HEK293T (cell line): ENCODE data around the gene GON4L.

Experiments used
- ARNT ChIP-seq: fragments of 450-650 bp; IDR thresholded peaks from 2 replicates; pipeline ENCODE4 v1.6.1; 2017; ENCODE audit warnings: mild to moderate bottlenecking
- BHLHE40 ChIP-seq: fragments of 450-650 bp; IDR thresholded peaks from 2 replicates; pipeline ENCODE4 v1.6.1; 2016; ENCODE audit warnings: mild to moderate bottlenecking, moderate library complexity, borderline replicate concordance
- CTBP1 ChIP-seq: fragments of 450-650 bp; IDR thresholded peaks from 2 replicates; pipeline ENCODE4 v1.6.1; 2016; ENCODE audit warnings: borderline replicate concordance
- ELF4 ChIP-seq: fragments of 450-650 bp; IDR thresholded peaks from 2 replicates; pipeline ENCODE4 v1.6.1; 2017; ENCODE audit warnings: antibody characterized with exemption
- FOXK2 ChIP-seq: fragments of 450-650 bp; IDR thresholded peaks from 2 replicates; pipeline ENCODE4 v1.6.1; 2016; ENCODE audit warnings: mild to moderate bottlenecking
- FOXM1 ChIP-seq: fragments of 450-650 bp; IDR thresholded peaks from 2 replicates; pipeline ENCODE4 v1.6.1; 2017; ENCODE audit warnings: mild to moderate bottlenecking, borderline replicate concordance
- HDGF ChIP-seq: fragments of 450-650 bp; IDR thresholded peaks from 2 replicates; pipeline ENCODE4 v1.6.1; 2017; ENCODE audit warnings: antibody characterized with exemption, borderline replicate concordance
- LEF1 ChIP-seq: fragments of 450-650 bp; IDR thresholded peaks from 2 replicates; pipeline ENCODE4 v1.6.1; 2017; ENCODE audit warnings: mild to moderate bottlenecking, borderline replicate concordance
- NFRKB ChIP-seq: fragments of 450-650 bp; IDR thresholded peaks from 2 replicates; pipeline ENCODE4 v1.6.1; 2016; ENCODE audit warnings: mild to moderate bottlenecking, moderate library complexity
- SP1 ChIP-seq: fragments of 450-650 bp; IDR thresholded peaks from 2 replicates; pipeline ENCODE4 v1.6.1; 2017
- SUZ12 ChIP-seq: fragments of 450-650 bp; IDR thresholded peaks from 2 replicates; pipeline ENCODE4 v1.6.1; 2016; ENCODE audit warnings: mild to moderate bottlenecking
- TARDBP ChIP-seq: fragments of 450-650 bp; IDR thresholded peaks from 2 replicates; pipeline ENCODE4 v1.6.1; 2016
- ZNF384 ChIP-seq: fragments of 450-650 bp; IDR thresholded peaks from 2 replicates; pipeline ENCODE4 v1.6.1; 2016
- TF ChIP-seq, protein P1 (sequence below): fragments of 450-650 bp; IDR thresholded peaks from 2 replicates; pipeline ENCODE4 v1.6.1; 2016

- TF ChIP-seq BHLHE40 = no peak
- no peak for TF ChIP-seq SP1
- TF ChIP-seq FOXM1 = no peak
- no peak for TF ChIP-seq FOXK2
- TF ChIP-seq TARDBP = no peak
- TF ChIP-seq LEF1 = no peak
- TF ChIP-seq HDGF = no peak
- TF ChIP-seq NFRKB = no peak
- no peak for TF ChIP-seq ELF4
- no peak for TF ChIP-seq ZNF384
- TF ChIP-seq, protein P1, sequence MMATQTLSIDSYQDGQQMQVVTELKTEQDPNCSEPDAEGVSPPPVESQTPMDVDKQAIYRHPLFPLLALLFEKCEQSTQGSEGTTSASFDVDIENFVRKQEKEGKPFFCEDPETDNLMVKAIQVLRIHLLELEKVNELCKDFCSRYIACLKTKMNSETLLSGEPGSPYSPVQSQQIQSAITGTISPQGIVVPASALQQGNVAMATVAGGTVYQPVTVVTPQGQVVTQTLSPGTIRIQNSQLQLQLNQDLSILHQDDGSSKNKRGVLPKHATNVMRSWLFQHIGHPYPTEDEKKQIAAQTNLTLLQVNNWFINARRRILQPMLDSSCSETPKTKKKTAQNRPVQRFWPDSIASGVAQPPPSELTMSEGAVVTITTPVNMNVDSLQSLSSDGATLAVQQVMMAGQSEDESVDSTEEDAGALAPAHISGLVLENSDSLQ = no peak
- no peak for TF ChIP-seq SUZ12
- no peak for TF ChIP-seq CTBP1
- no peak for TF ChIP-seq ARNT
Observed at GRCh38 chr1:155884031-155884960, 27.3 kb upstream of the GON4L start.
